GM21515 (cell line): Measurements from ENCODE around the gene PIAS2.

Experiments used
- ATAC-seq: cut with Tn5 transposase; IDR thresholded peaks from one replicate; pipeline ENCODE4 v1.9.1; 2021; ENCODE audit not compliant: unreplicated experiment

The PIAS2 gene

DNA sequence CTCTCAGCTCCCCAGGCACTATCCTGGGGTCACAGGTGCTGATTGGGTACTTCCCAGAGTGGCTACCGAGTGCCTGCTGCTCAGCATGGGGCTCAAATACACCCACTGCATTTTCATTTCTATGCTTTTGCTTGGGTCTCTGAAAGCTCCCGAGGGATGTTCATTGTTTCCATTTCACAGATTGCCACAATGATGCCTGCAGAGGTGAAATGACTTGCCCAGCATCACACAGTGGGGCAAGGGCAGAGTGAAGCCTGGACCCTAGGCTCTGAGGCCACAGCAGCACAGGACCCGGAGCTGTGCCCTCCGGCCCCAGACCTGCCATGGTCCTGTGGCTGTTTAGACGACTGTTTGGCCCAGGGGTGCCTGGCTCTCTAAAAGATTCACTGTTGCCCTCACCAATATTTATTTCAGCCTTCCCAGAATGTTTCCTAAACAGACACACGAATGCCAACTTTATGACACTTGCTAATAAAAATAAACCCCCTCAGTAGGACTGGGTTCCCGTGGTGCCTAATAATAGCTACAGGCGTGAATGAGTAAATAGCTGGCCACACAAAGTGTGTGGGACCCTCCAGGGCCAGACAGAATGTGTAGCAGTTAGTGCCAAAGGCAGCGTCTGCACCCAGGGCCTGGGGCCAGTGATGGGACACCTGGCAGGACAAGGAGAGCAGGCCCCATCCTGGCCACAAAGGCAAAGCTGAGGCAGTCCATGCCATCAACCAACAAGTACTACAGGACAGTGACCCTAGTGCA lies 149.0 kb downstream of the PIAS2 start:
- no peak for ATAC-seq

DNA sequence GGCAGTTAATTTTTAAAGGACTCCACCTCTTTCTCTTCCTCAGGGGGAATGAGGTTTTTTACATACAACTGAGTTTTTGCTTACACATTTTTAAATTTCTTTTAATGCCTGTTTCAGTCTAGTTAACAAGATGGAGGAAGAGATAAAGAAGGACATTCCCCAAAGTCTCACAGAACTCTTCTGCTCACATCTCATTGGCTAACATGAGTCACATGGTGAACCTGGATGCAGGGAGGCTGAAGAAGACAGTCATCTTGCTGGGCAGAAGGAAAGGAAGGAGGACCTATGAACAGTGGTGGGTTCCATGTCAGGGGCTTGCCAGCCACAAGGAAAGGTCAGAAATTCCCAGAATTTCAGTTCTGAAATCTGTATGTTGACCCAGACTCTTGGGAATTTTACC lies 150.1 kb downstream of the PIAS2 start:
- no peak for ATAC-seq

DNA sequence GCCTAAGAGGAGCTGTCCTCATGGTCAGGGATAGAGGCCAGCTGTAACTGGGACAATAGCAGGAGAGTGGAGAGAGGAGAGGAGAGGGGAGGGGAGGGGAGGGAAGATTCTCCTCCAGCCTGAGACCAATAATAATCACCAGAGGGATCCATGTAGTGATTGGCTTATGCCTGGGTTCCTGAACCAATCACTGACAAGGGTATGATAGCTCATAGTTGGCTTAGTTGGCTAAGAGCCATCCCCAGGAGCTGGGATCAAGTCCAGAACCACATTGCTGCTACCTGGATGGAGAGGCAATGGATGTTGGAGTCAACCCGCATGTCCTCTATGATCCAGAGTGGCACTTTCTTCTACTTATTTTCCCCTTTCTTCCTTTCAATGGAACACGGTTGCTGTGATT lies 152.7 kb downstream of the PIAS2 start:
- ATAC-seq = no peak

DNA sequence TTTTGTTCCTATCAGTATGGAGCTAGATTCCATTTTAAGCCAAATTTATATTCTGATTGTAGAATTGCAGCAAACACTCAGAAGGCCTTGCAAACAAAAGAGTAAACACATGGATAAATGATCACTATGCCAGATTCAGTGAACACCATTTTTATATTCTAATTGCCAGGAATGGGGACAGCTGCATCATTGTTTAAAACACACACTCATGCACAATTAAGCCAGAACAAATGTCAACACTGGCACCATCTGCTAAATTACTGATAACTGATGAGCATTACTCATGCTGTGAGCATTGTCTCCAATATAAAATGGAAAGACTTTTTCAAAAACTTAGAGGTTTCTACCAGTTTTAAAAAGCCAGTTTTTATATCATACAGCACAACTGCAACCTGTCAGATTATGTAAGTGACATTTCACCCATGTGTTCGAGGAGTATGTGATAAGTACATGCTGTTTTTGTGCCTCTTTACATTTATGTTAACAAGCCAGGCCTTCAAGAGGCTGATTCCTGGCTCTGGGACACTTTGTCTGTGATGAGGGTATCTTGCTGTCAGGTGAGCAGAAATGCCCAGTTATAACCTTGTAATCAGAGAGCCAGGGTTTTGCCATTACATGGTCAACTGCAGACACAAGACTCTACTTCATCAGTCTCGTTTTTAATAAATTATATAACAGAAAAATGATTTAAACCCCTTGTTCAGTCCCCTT lies 156.1 kb downstream of the PIAS2 start:
- ATAC-seq = no peak

DNA sequence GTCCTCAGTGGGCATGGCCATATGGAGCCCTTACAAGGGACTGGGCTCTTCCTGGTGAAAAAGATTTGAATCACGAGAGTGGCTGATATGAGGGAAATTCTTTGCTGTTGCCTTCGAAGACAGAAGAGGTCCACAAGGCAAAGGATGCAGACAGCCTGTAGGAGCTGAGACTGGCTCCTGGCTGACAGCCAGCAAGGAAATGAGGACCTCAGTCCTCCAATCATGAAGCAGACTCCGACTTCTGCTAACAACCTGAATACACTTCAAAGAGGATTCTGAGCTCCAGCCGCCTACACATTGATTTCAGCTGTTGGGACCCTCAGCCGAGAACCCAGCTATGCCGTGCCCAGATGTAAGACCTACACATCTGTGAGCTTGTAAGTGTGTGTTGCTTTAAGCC lies 157.4 kb downstream of the PIAS2 start:
- ATAC-seq = no peak

DNA sequence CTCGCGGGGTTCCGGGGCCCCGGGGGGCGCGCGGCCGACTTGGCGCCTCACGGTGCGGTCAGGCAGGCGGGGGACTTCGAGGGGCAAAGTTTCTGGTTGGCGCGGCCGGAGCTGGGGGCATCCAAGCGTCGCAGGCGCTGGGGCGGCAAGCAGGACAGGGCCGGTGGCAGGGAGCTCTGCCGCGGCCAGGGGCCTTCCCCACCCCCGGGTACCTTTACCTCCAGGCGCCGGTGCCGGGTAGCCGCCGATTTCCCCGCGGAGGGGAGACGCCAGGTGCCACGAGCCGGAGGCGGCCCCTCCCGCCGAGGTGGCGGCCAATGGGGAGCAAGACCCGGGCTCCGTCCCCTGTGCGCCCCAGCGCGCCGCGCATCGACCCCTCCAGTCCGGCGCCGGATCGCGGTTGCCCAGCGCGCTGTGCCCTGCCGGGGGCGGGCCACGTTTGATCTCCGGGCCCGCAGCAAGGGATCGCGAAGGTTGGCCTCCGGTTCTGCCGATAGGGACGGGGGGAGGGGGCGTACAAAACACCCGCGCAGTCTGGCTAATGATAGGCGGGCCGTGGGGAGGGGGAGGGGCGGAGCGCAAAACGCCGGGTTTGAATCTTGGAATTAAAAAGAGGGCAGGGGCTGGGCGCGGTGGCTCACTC lies 160.6 kb downstream of the PIAS2 start, which contains the start of gene ST8SIA5:
Gene ST8SIA5 (minus strand): TSS at position 495 of the 643 bp plus-strand sequence. CDS start 545 bp downstream, outside the sequence.
- no peak for ATAC-seq

DNA sequence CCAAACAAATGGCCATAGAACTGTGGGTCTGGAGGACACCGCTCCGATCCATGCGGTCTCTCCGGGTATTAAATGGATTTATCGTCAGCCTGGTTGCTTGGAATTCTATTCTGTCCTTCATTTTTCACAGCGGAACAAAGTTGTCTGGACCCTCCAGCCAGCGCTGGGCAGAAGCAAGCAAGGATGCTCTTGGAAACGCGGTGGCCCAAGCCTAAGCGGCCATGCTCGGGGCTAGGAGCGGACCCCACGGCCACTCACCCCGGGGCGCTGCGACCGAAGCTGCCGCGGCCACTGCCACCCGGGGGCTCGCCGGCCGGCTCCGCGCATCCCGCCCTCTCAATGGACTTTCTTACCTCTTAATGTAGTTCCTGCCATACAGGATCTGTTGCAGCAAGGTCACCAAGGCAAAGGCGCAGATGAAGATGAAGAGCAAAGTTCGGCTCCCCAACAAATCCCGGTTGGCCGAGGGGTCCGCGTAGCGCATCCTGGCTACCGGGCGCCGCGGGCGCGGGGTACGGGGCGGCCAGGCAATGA lies 161.2 kb downstream of the PIAS2 start:
- ATAC-seq = no peak

DNA sequence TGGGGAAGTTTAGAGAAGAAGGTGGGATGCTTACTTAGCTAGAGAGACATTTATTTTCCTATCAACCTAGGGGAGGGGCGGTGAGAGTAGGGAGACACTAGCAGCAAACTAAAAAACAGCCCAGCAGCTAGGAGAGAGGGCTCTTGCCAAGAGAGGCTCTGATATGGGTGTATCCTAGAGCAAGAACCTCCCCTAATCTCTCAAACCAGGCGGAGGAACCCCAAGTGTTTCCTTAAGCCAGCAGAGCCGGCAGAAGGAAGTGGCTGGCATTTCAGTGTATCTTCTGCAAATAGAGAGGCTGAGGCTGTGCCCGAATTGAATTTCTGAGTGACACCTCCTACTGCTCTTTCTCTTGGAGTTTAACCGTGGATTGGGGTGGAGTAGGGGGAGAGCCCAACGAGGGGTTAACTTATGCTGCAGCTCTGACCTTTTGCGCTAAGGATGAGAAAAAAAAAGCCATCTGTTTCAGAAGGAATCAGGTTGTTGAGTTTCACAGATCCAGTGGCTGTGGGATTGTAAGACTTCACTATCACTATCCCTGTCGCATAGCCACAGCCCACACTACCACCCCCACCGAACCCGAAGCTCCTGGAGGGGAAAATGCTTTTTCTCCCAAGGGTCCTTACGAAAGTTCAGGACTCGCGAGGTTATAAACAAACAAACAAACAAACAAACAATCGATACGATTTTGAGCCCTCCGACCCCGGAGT lies 161.8 kb downstream of the PIAS2 start:
- ATAC-seq = no peak

DNA sequence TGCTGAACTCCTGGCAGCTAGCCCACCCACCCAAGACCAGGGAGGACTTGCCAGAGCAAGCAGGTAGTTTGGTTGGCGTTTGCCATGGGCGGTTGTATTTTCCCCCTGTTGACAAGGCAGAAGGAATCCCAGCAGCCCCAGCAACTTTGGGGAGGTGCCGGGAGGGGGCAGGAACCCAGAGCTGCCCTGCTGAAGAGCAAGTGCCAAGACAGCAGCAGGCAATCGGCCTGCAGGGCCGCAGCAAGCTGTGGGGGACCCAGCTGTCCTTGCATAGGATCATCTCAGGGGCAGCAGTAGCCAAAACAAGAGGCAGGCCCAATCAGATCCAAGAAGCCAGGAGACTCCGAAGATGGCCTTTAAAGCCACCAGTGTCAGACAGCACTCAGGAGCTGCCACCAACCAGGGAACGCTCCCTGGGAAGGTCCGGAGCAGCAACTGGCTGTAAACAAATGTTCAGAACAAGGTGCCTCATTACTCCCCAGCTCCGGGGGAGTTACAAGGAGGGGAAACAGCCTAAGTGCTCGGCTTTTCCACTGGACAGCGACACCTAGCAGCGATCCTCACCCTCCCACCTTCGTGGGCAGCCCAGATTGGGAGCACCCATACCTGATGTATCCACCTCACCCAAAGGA lies 162.5 kb downstream of the PIAS2 start:
- no peak for ATAC-seq

DNA sequence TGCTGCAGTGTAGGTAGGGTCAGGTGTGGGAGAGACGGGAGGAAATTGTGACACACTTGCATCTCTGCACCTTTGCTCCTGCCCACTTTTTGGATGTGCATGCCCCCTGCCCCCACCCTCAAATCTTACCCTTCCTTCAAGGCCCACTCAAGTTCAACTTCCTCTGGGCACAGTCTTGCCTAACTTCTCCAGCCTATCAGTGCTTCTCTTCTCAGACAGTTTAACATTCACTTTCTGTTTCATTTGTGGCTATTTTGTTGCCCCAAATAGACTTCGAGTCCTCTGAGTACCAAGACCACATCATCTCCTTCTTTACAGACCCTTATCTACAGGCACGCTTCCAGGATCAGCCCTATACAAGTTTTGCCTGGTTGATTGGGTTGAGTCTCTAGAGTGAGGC lies 163.1 kb downstream of the PIAS2 start:
- ATAC-seq = peak; percentile 56
